Right lobe of liver (tissue), 4 donors: ENCODE data around the gene TLR9.

Experiments used
- POLR2A ChIP-seq: fragments of 450-650 bp; IDR thresholded peaks from one replicate; pipeline ENCODE4 v1.6.1; 2017; ENCODE audit warnings: antibody characterized with exemption, mild to moderate bottlenecking
- TF ChIP-seq, protein P1 (sequence below), 4 donors: fragments of 200-600 bp in 3 of 4; fragments of 450-650 bp in 1 of 4; IDR thresholded peaks; one replicate each; pipeline versions ENCODE4 v1.5.1 to v1.8.0; 2016 to 2022; ENCODE audit warnings: antibody characterized with exemption in 4 of 4, mild to moderate bottlenecking in 2 of 4
- donor health status: DM: no; HTN: no; CAD: no.
- donor health status: DM: no; HTN: no; CAD: no.
- donor health status: DM: no; HTN: yes; CAD: no.

DNA sequence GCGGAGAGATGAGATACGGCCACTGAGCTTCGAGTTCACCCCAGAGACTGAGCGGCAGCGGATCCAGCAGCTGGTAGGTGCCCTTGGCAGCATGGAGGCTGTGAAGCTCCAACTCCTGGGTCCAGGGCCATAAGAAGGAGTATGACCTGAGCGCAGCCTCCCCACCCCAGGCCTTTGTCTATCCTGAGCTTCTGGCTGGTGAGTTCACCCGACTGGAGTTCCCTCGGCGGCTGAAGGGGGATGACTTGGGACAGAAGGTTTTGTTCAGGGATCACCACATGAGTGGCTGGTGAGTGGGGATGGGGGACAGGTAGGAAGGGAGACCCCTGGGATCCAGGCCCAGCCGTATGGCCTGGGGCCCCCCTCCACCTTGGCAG is 22.7 kb upstream of the TLR9 start:
- TF ChIP-seq, protein P1, sequence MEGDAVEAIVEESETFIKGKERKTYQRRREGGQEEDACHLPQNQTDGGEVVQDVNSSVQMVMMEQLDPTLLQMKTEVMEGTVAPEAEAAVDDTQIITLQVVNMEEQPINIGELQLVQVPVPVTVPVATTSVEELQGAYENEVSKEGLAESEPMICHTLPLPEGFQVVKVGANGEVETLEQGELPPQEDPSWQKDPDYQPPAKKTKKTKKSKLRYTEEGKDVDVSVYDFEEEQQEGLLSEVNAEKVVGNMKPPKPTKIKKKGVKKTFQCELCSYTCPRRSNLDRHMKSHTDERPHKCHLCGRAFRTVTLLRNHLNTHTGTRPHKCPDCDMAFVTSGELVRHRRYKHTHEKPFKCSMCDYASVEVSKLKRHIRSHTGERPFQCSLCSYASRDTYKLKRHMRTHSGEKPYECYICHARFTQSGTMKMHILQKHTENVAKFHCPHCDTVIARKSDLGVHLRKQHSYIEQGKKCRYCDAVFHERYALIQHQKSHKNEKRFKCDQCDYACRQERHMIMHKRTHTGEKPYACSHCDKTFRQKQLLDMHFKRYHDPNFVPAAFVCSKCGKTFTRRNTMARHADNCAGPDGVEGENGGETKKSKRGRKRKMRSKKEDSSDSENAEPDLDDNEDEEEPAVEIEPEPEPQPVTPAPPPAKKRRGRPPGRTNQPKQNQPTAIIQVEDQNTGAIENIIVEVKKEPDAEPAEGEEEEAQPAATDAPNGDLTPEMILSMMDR (IDR thresholded peaks at IDR 0.05): no peak
- no peak for TF ChIP-seq POLR2A
